HepG2 (cell line): ENCODE data around the gene CHST12. TPM values are rescaled to one million over a fixed set of nuclear protein-coding genes. Genes with fewer than 3 reads are reported as not detected.

Source experiments
- AKNA ChIP-seq: sonication (generic); formaldehyde crosslinking; IDR thresholded peaks from 2 replicates; pipeline ENCODE4 v1.4.0; 2020; ENCODE audit warnings: missing genetic modification reagents, borderline replicate concordance
- BORCS8-MEF2B ChIP-seq: sonication (generic); formaldehyde crosslinking; IDR thresholded peaks from 2 replicates; pipeline ENCODE4 v1.8.0; 2022; ENCODE audit warnings: mild to moderate bottlenecking, missing genetic modification reagents
- CBX2 ChIP-seq, 2 experiments: fragments of 200-600 bp in 1 of 2; sonication (generic); formaldehyde crosslinking in 1 of 2; IDR thresholded peaks; 2 replicates each; pipeline versions ENCODE4 v1.7.0 to v1.8.1; 2018 to 2022; ENCODE audit warnings: low read depth in 2 of 2, low read length in 1 of 2, mild to moderate bottlenecking in 1 of 2, missing genetic modification reagents in 1 of 2
- DNMT3B ChIP-seq: conservative IDR thresholded peaks from 2 replicates; pipeline ENCODE4 v1.6.1; 2016; ENCODE audit warnings: missing biosample characterization, control low read depth
- HMGXB4 ChIP-seq, 2 experiments: sonication (generic) in 1 of 2; formaldehyde crosslinking in 1 of 2; IDR thresholded peaks; 2 replicates each; pipeline versions ENCODE4 v1.4.0 to v1.6.1; 2018 to 2020; ENCODE audit warnings: missing genetic modification reagents in 2 of 2, borderline replicate concordance in 1 of 2, low read depth in 1 of 2, mild to moderate bottlenecking in 1 of 2, missing biosample characterization in 1 of 2
- MLXIP ChIP-seq: sonication (generic); formaldehyde crosslinking; IDR thresholded peaks from 2 replicates; pipeline ENCODE4 v1.9.0; 2021; ENCODE audit warnings: missing genetic modification reagents, borderline replicate concordance
- MTERF4 ChIP-seq: sonication (generic); formaldehyde crosslinking; IDR thresholded peaks from 2 replicates; pipeline ENCODE4 v1.8.0; 2023; ENCODE audit warnings: mild to moderate bottlenecking, missing genetic modification reagents
- RBFOX2 ChIP-seq: fragments of 200-400 bp; formaldehyde crosslinking; IDR thresholded peaks from 2 replicates; pipeline ENCODE4 v1.6.1; 2017; ENCODE audit warnings: low read depth, mild to moderate bottlenecking, low read length
- SALL1 ChIP-seq: sonication (generic); formaldehyde crosslinking; IDR thresholded peaks from 2 replicates; pipeline ENCODE4 v1.8.0; 2022; ENCODE audit warnings: mild to moderate bottlenecking, missing genetic modification reagents
- SOX5 ChIP-seq: IDR thresholded peaks from 2 replicates; pipeline ENCODE4 v1.6.1; 2016; ENCODE audit warnings: borderline replicate concordance
- TFDP2 ChIP-seq: sonication (generic); formaldehyde crosslinking; IDR thresholded peaks from 2 replicates; pipeline ENCODE4 v1.4.0; 2020; ENCODE audit warnings: missing genetic modification reagents
- YY1 ChIP-seq: IDR thresholded peaks from 2 replicates; pipeline ENCODE4 v1.6.1; 2011; ENCODE audit warnings: low read length, low read depth, moderate library complexity, mild to moderate bottlenecking; ENCODE audit not compliant: insufficient read depth, insufficient replicate concordance
- ZNF12 ChIP-seq: sonication (generic); formaldehyde crosslinking; IDR thresholded peaks from 2 replicates; pipeline ENCODE4 v1.5.0; 2020; ENCODE audit warnings: missing genetic modification reagents
- ZNF547 ChIP-seq: sonication (generic); formaldehyde crosslinking; IDR thresholded peaks from 2 replicates; pipeline ENCODE4 v1.5.1; 2020; ENCODE audit warnings: mild to moderate bottlenecking, missing genetic modification reagents
- ZNF558 ChIP-seq: sonication (generic); formaldehyde crosslinking; IDR thresholded peaks from 2 replicates; pipeline ENCODE4 v1.9.0; 2022; ENCODE audit warnings: mild to moderate bottlenecking, missing genetic modification reagents, borderline replicate concordance
- ZSCAN21 ChIP-seq: sonication (generic); formaldehyde crosslinking; IDR thresholded peaks from 2 replicates; pipeline ENCODE4 v1.8.0; 2022; ENCODE audit warnings: mild to moderate bottlenecking, missing genetic modification reagents, moderate library complexity, borderline replicate concordance
- polyA plus RNA-seq, 8 experiments: library from polyadenylated mRNA; depleted of rRNA in 3 of 8; stranded (reverse) in 7 of 8; unstranded in 1 of 8; fragments of >200 nt; fragmentation: Illumina TruSeq in 4 of 8; extraction: Trizol in 4 of 8; gene quantifications; 2 replicates each; pipeline versions ENCODE4 v1.2.1 to v1.2.3, GENCODE V29; 2011 to 2016; ENCODE audit warnings: low read depth in 4 of 8, missing spikeins in 1 of 8, mixed read lengths in 1 of 8; ENCODE audit not compliant: insufficient read depth in 1 of 8
- total RNA-seq, 5 experiments: library from RNA; depleted of rRNA; stranded (reverse); fragments of >200 nt; fragmentation: Illumina TruSeq; extraction: Trizol; gene quantifications; 2 replicates each; pipeline ENCODE4 v1.2.3, GENCODE V29; 2016; ENCODE audit warnings: low read depth in 1 of 5

The CHST12 gene
- total and polyA plus RNA-seq, 2 of the 13 experiments (the other 11 are each of a cell fraction or from before 2014, with no cell fraction given) = 6.4 to 15.8 TPM

- TF ChIP-seq MTERF4 = no peak
- peak; percentile 84 for TF ChIP-seq RBFOX2
- TF ChIP-seq ZNF12 = no peak; the same call in 1 of the 2 replicates
- peak; percentile 87; the same call in 1 of the 2 replicates for TF ChIP-seq ZSCAN21 (CRISPR knock-in tag)
- TF ChIP-seq YY1 = no peak
- TF ChIP-seq ZNF547 = peak; percentile 58; the same call in 1 of the 2 replicates
- 0 out of 2 replicates have a peak, but pooled peaks have one; percentile 36 for TF ChIP-seq DNMT3B (CRISPR knock-in tag)
- TF ChIP-seq SOX5 (CRISPR knock-in tag) = no peak; the same call in 1 of the 2 replicates
- no peak; the same call in 1 of the 2 replicates for TF ChIP-seq AKNA (CRISPR knock-in tag)
- peak; percentile 97 for TF ChIP-seq TFDP2
- TF ChIP-seq MLXIP = peak; percentile 60; the same call in 1 of the 2 replicates
- peak; percentile 97; the same call in 1 of the 2 replicates for TF ChIP-seq ZNF558 (CRISPR knock-in tag)
- TF ChIP-seq HMGXB4 (CRISPR knock-in tag; IDR thresholded peaks at IDR 0.05; ENCODE audit: borderline replicate concordance in 1 of 2, low read depth in 1 of 2) = peak in 1 of 2 experiments; percentile 90
- TF ChIP-seq BORCS8-MEF2B (CRISPR knock-in tag) = peak; percentile 90
- no peak for TF ChIP-seq CBX2 (IDR thresholded peaks at IDR 0.05; ENCODE audit: low read depth, low read length)
- TF ChIP-seq CBX2 (CRISPR knock-in tag; IDR thresholded peaks at IDR 0.05; ENCODE audit: low read depth) = no peak
- peak; percentile 95 for TF ChIP-seq SALL1 (CRISPR knock-in tag)
Observed at GRCh38 chr7:2353936-2354185, 49.5 kb upstream of the CHST12 start (continued).
